Panc1 (cell line): Measurements from ENCODE around the gene PHF23. TPM values are rescaled to one million over a fixed set of nuclear protein-coding genes. Genes with fewer than 3 reads are reported as not detected.

Experiments
- ATAC-seq: fragments of 200-7000 bp; cut with Tn5 transposase; 2 replicates; pipeline ENCODE4 v1.9.1; 2020; ENCODE audit warnings: mild to moderate bottlenecking, moderate library complexity
- BruUV-seq: library from RNA; stranded (reverse); fragments of 400-500 nt; replicated peaks from 2 replicates; lab custom pipeline; 2021; lab: Mats Ljungman, UMichigan
- CTCF ChIA-PET: fragments of 300-600 bp; sonication (Branson Sonifier 250); formaldehyde crosslinking; loops from one replicate; lab custom pipeline; 2022; ENCODE audit warnings: antibody characterized with exemption; lab: Charles Lee
- POLR2A ChIA-PET: fragments of 300-600 bp; sonication (Branson Sonifier 250); formaldehyde crosslinking; loops from one replicate; lab custom pipeline; 2022; ENCODE audit warnings: antibody characterized with exemption; lab: Charles Lee
- DNase-seq: peaks from one replicate; pipeline ENCODE4 v3.0.0-alpha.2; 2010; ENCODE audit warnings: low read depth, low spot score
- H3K27ac ChIP-seq: 2 replicates; pipeline ENCODE4 v1.5.1; 2011; ENCODE audit warnings: mild to moderate bottlenecking, low read length, inconsistent platforms
- H3K27me3 ChIP-seq: fragments of 200-500 bp; sonication (Bioruptor generic); 2 replicates; pipeline ENCODE4 v1.6.0; 2014; ENCODE audit warnings: low read length, inconsistent platforms; ENCODE audit not compliant: control insufficient read depth, insufficient read depth
- H3K36me3 ChIP-seq: fragments of 200-500 bp; sonication (Bioruptor generic); 2 replicates; pipeline ENCODE4 v1.5.1; 2014; ENCODE audit warnings: inconsistent platforms, mild to moderate bottlenecking, low read length, moderate library complexity; ENCODE audit not compliant: control insufficient read depth, insufficient read depth
- H3K4me1 ChIP-seq: 2 replicates; pipeline ENCODE4 v1.5.1; 2011; ENCODE audit warnings: inconsistent platforms, mild to moderate bottlenecking, low read length, moderate library complexity; ENCODE audit not compliant: control insufficient read depth, insufficient read depth
- H3K4me3 ChIP-seq, 2 experiments: 2 replicates each; pipeline ENCODE4 v1.5.1; 2011 to 2012; ENCODE audit warnings: low read depth in 2 of 2, low read length in 2 of 2, mild to moderate bottlenecking in 2 of 2, inconsistent platforms in 1 of 2, moderate library complexity in 1 of 2
- H3K9me3 ChIP-seq: fragments of 200-500 bp; sonication (Bioruptor generic); 2 replicates; pipeline ENCODE4 v1.5.1; 2014; ENCODE audit warnings: low read depth, mild to moderate bottlenecking, inconsistent platforms, low read length, moderate library complexity; ENCODE audit not compliant: control insufficient read depth, insufficient read depth
- CTCF ChIP-seq: fragments of 450-650 bp; IDR thresholded peaks from 2 replicates; pipeline ENCODE4 v1.5.1; 2017; ENCODE audit warnings: mild to moderate bottlenecking
- POLR2AphosphoS5 ChIP-seq: IDR thresholded peaks from 2 replicates; pipeline ENCODE4 v1.6.1; 2012; ENCODE audit warnings: mild to moderate bottlenecking, low read depth, low read length, moderate library complexity
- REST ChIP-seq, 2 experiments: IDR thresholded peaks; 2 replicates each; pipeline ENCODE4 v1.6.1; 2011 to 2012; ENCODE audit warnings: low read depth in 2 of 2, control low read depth in 1 of 2, low read length in 1 of 2, mild to moderate bottlenecking in 1 of 2, moderate library complexity in 1 of 2; ENCODE audit not compliant: insufficient read depth in 1 of 2
- SIN3A ChIP-seq: IDR thresholded peaks from 2 replicates; pipeline ENCODE4 v1.6.1; 2012; ENCODE audit warnings: low read depth, mild to moderate bottlenecking, low read length, moderate library complexity, borderline replicate concordance; ENCODE audit not compliant: insufficient read depth
- TCF7L2 ChIP-seq: IDR thresholded peaks from 2 replicates; pipeline ENCODE4 v1.6.1; 2011; ENCODE audit warnings: mild to moderate bottlenecking, low read depth, low read length, inconsistent platforms
- in situ Hi-C: cut with HindIII; loops from 2 replicates; pipeline ENCODE4 v1.10.0; 2016; ENCODE audit warnings: low sequenced_read_pairs, low pct_unique_long_range_greater_than_20kb
- intact Hi-C: fragments of 100-400 bp; cut with micrococcal nuclease; formaldehyde crosslinking; loops from one replicate; pipeline ENCODE4 v1.10.0; 2022; ENCODE audit not compliant: unreplicated experiment
- total RNA-seq: library from RNA; stranded (reverse); gene quantifications from one replicate; pipeline ENCODE4 v1.2.1, GENCODE V29; 2021; ENCODE audit not compliant: unreplicated experiment

PHF23 gene
- total RNA-seq, 1 experiment from 2014 or later, result 69.3 TPM

DNA sequence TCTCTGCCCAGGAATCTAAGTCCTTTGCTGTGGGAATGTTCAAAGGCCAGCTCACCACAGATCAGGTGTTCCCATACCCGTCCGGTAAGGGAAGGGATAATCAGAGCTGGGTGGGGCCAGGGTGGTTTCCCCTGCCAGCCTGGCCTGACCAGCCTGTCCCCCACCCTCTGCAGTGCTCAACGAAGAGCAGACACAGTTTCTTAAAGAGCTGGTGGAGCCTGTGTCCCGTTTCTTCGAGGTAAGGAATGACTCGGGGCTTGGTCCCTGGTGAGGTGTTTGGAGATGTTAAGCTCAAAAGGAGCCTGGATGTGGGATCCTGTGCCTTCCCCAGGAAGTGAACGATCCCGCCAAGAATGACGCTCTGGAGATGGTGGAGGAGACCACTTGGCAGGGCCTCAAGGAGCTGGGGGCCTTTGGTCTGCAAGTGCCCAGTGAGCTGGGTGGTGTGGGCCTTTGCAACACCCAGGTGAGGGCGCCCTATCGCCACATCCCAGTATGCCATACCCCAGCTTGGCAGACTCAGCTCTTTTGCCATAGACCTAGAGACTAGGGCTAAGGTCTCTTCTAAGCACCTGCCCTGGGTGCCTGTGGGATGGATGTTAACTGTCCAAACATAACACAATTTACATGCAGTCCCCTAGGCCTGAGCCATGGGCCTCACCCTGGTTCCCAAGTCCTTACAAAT is 18.5 kb downstream of the PHF23 start:
- peak overlapping the region; percentile 73 to 78 for H3K4me3 ChIP-seq
- H3K9me3 ChIP-seq, result no peaks in the 10 kb centered on the region
- in situ Hi-C loops (no loop called here), intact Hi-C loops (no loop called here)
- peaks cover 5% of the 10 kb centered on the region; the same call in 1 of the 2 replicates for H3K36me3 ChIP-seq
- CTCF ChIA-PET, result interaction anchor here (0.5 to 1.2 kb wide), 4 partner anchors 16 to 175 kb away, joined by 3 to 4 read pairs (median 4); no protein-coding TSS in a partner anchor
- H3K27ac ChIP-seq, result peak overlapping the region; percentile 95
- no TSS peak for BruUV-seq
- TF ChIP-seq POLR2AphosphoS5 (peak; percentile 79), TCF7L2 (no peak; the same call in 1 of the 2 replicates), REST (IDR thresholded peaks at IDR 0.05; ENCODE audit: insufficient read depth in 1 of 2, low read depth in 2 of 2, low read length in 1 of 2) (no peak), CTCF (peak; percentile 83; the same call in 1 of the 2 replicates), SIN3A (no peak)
- H3K4me1 ChIP-seq, result peaks cover 65% of the 10 kb centered on the region
- H3K27me3 ChIP-seq, result no peaks in the 10 kb centered on the region
- POLR2A ChIA-PET, result interaction anchor here (0.6 kb wide), 1 partner anchor 37 kb away, joined by 3 read pairs; no protein-coding TSS in a partner anchor
- DNase-seq (no peak), ATAC-seq (peak; percentile 47)

DNA sequence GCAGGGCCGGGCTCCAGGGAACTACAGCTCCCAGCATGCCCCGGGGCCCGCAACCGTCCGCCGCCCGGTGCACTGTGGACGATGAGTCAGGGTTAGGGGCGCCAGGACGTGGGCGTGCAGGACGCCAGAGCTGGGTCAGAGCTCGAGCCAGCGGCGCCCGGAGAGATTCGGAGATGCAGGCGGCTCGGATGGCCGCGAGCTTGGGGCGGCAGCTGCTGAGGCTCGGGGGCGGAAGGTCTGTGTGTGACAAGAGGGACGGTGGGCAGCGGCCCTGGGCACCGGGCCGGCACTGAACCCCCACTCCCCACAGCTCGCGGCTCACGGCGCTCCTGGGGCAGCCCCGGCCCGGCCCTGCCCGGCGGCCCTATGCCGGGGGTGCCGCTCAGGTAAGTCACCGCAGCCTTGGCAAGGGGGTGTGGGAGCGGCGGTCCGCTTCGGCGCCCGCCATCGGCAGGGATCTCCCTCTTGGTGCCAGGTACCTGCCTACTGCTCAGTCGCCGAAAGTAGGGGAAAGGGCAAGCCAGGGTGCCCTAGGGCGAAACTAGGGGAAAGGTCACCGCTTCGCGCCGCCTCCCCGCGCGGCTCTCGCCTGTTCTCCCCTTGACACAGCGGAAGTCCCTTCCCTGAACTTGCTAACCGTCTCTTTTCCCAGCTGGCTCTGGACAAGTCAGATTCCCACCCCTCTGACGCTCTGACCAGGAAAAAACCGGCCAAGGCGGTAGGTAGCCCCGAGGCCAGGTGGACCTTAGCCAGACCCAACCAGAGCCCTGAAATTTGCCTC is 19.3 kb downstream of the PHF23 start, which contains the start of the genes ACADVL and DLG4:
TSS of gene ACADVL (plus strand) at position 127 of the 781 bp plus-strand sequence. CDS start at position 174, 47 bp downstream.
TSS of gene DLG4 (minus strand) at position 25 of the 781 bp plus-strand sequence.
- Histone ChIP-seq H3K36me3 (peaks cover 5% of the 10 kb centered on the region; the same call in 1 of the 2 replicates), H3K27me3 (no peaks in the 10 kb centered on the region), H3K4me3 (peak within 1 kb of the TSS; percentile 73 to 78), H3K9me3 (no peaks in the 10 kb centered on the region), H3K27ac (peak within 1 kb of the TSS; percentile 95), H3K4me1 (peaks cover 57% of the 10 kb centered on the region)
- DNase-seq (no peak), ATAC-seq (peak; percentile 73)
- intact Hi-C loops (no loop called here), in situ Hi-C loops (no loop called here)
- no TSS peak for BruUV-seq
- TF ChIP-seq TCF7L2 (no peak), REST (IDR thresholded peaks at IDR 0.05; ENCODE audit: insufficient read depth in 1 of 2, low read depth in 2 of 2, low read length in 1 of 2) (no peak), POLR2AphosphoS5 (no peak; the same call in 1 of the 2 replicates), CTCF (no peak), SIN3A (peak; percentile 70; the same call in 1 of the 2 replicates)
- ChIA-PET CTCF (interaction anchor here (0.6 to 1.2 kb wide), 3 partner anchors 77 to 174 kb away, joined by 3 to 4 read pairs (median 4); no protein-coding TSS in a partner anchor), POLR2A (interaction anchor here (0.6 kb wide), 2 partner anchors 36 to 102 kb away, joined by 3 read pairs; no protein-coding TSS in a partner anchor)
